H1 (cell line): Measurements from ENCODE around the gene EIF4E1B. TPM values are rescaled to one million over a fixed set of nuclear protein-coding genes. Genes with fewer than 3 reads are reported as not detected.

Source experiments
- CTCF ChIA-PET: fragments of 300-600 bp; sonication (Branson Sonifier 250); formaldehyde crosslinking; loops from one replicate; lab custom pipeline; 2021; ENCODE audit not compliant: partially characterized antibody; lab: Charles Lee
- POLR2A ChIA-PET: fragments of 300-600 bp; sonication (Branson Sonifier 250); formaldehyde crosslinking; loops from one replicate; lab custom pipeline; 2021; ENCODE audit warnings: inconsistent platforms; ENCODE audit not compliant: partially characterized antibody; lab: Charles Lee
- DNase-seq, 2 experiments: peaks; one replicate each; pipeline versions ENCODE4 v3.0.0 to v3.0.0-alpha.2; 2010 to 2022; ENCODE audit warnings: low spot score in 2 of 2, low read depth in 1 of 2, mixed read lengths in 1 of 2
- FAIRE-seq: peaks from 2 replicates; lab custom pipeline; 2011; peaks lifted over from hg19 to GRCh38; lab: Jason Lieb, UNC
- H2AFZ ChIP-seq: 2 replicates; pipeline ENCODE4 v1.8.1; 2012; ENCODE audit warnings: low read length, inconsistent platforms
- H2AK5ac ChIP-seq: 2 replicates; pipeline ENCODE4 v1.6.1; 2013; ENCODE audit warnings: low read depth, low read length
- H2BK120ac ChIP-seq: replicated peaks from 2 replicates; pipeline ENCODE3; 2013; ENCODE audit warnings: low read depth, low read length, inconsistent platforms
- H2BK12ac ChIP-seq: 2 replicates; pipeline ENCODE4 v1.6.1; 2013; ENCODE audit warnings: low read depth, low read length
- H2BK15ac ChIP-seq: 2 replicates; pipeline ENCODE4 v1.6.1; 2013; ENCODE audit warnings: low read length
- H2BK20ac ChIP-seq: 2 replicates; pipeline ENCODE4 v1.6.1; 2013; ENCODE audit warnings: low read length
- H2BK5ac ChIP-seq: 2 replicates; pipeline ENCODE4 v1.6.1; 2013; ENCODE audit warnings: low read depth, low read length
- H3K14ac ChIP-seq: 2 replicates; pipeline ENCODE4 v1.6.1; 2013; ENCODE audit warnings: inconsistent platforms; ENCODE audit not compliant: insufficient read length
- H3K18ac ChIP-seq: 2 replicates; pipeline ENCODE4 v1.6.1; 2013; ENCODE audit warnings: low read length; ENCODE audit errors: extremely low read depth
- H3K23ac ChIP-seq: 2 replicates; pipeline ENCODE4 v1.6.1; 2013; ENCODE audit warnings: inconsistent platforms; ENCODE audit not compliant: insufficient read length
- H3K23me2 ChIP-seq: 2 replicates; pipeline ENCODE4 v1.6.1; 2013; ENCODE audit warnings: low read depth, low read length
- H3K27ac ChIP-seq: 2 replicates; pipeline ENCODE4 v1.6.1; 2011; ENCODE audit warnings: low read depth, low read length, inconsistent platforms
- H3K27me3 ChIP-seq, 4 experiments: replicated peaks in 1 of 4; 1 replicate in 1 of 4; 2 replicates in 3 of 4; pipeline versions ENCODE4 v1.6.1 to v1.8.1; 2011 to 2013; ENCODE audit warnings: low read length in 3 of 4, mild to moderate bottlenecking in 3 of 4, inconsistent platforms in 2 of 4, mixed read lengths in 2 of 4, moderate library complexity in 1 of 4; ENCODE audit not compliant: control insufficient read depth in 3 of 4, insufficient read depth in 3 of 4; ENCODE audit errors: extremely low read depth in 1 of 4
- H3K36me3 ChIP-seq, 4 experiments: 2 replicates each; pipeline versions ENCODE4 v1.6.1 to v1.8.1; 2011 to 2013; ENCODE audit warnings: mild to moderate bottlenecking in 4 of 4, low read length in 3 of 4, moderate library complexity in 2 of 4, control low read depth in 1 of 4, inconsistent platforms in 1 of 4; ENCODE audit not compliant: insufficient read depth in 4 of 4, control insufficient read depth in 2 of 4
- H3K4ac ChIP-seq: replicated peaks from 2 replicates; pipeline ENCODE3; 2013; ENCODE audit warnings: low read length, low read depth, mixed read lengths, inconsistent platforms; ENCODE audit not compliant: insufficient read length
- H3K4me1 ChIP-seq, 4 experiments: replicated peaks in 1 of 4; 1 replicate in 1 of 4; 2 replicates in 3 of 4; pipeline versions ENCODE4 v1.6.1 to v1.8.1; 2011 to 2013; ENCODE audit warnings: low read length in 3 of 4, inconsistent platforms in 2 of 4, mixed read lengths in 1 of 4; ENCODE audit not compliant: insufficient read depth in 4 of 4, control insufficient read depth in 3 of 4
- H3K4me2 ChIP-seq, 2 experiments: 2 replicates each; pipeline versions ENCODE4 v1.6.1 to v1.8.1; 2011 to 2013; ENCODE audit warnings: low read depth in 2 of 2, low read length in 2 of 2, control low read depth in 1 of 2, inconsistent platforms in 1 of 2, mild to moderate bottlenecking in 1 of 2; ENCODE audit not compliant: insufficient read depth in 1 of 2
- H3K4me3 ChIP-seq, 4 experiments: fragments of 200-600, 300-600 bp in 1 of 4; sonication (generic), shearing (Covaris generic), sonication (Bioruptor Twin) in 1 of 4; 2 replicates each; pipeline versions ENCODE4 v1.5.1 to v1.8.1; 2011 to 2016; ENCODE audit warnings: low read length in 4 of 4, low read depth in 3 of 4, control low read depth in 2 of 4, inconsistent platforms in 2 of 4, mild to moderate bottlenecking in 2 of 4, mixed read lengths in 1 of 4, moderate library complexity in 1 of 4; ENCODE audit not compliant: insufficient read depth in 2 of 4; ENCODE audit errors: extremely low read depth in 1 of 4
- H3K56ac ChIP-seq: replicated peaks from 2 replicates; pipeline ENCODE3; 2013; ENCODE audit warnings: low read depth, mild to moderate bottlenecking, mixed read lengths, low read length, inconsistent platforms; ENCODE audit not compliant: insufficient read length
- H3K79me1 ChIP-seq: 2 replicates; pipeline ENCODE4 v1.6.1; 2013; ENCODE audit warnings: low read depth, low read length, control low read depth
- H3K79me2 ChIP-seq, 2 experiments: 2 replicates each; pipeline versions ENCODE4 v1.6.1 to v1.8.1; 2012 to 2013; ENCODE audit warnings: low read length in 2 of 2, mild to moderate bottlenecking in 2 of 2, inconsistent platforms in 1 of 2; ENCODE audit not compliant: insufficient read depth in 2 of 2, control insufficient read depth in 1 of 2
- H3K9ac ChIP-seq, 4 experiments: replicated peaks in 1 of 4; 1 replicate in 1 of 4; 2 replicates in 3 of 4; pipeline versions ENCODE4 v1.6.1 to v1.8.1; 2011 to 2013; ENCODE audit warnings: low read depth in 3 of 4, low read length in 3 of 4, control low read depth in 2 of 4, mild to moderate bottlenecking in 2 of 4, moderate library complexity in 2 of 4, inconsistent platforms in 1 of 4; ENCODE audit errors: extremely low read depth in 1 of 4
- H3K9me3 ChIP-seq, 2 experiments: 2 replicates each; pipeline versions ENCODE4 v1.6.1 to v1.8.1; 2012 to 2013; ENCODE audit warnings: mild to moderate bottlenecking in 2 of 2, moderate library complexity in 2 of 2, control low read depth in 1 of 2, inconsistent platforms in 1 of 2, low read depth in 1 of 2, low read length in 1 of 2, mixed read lengths in 1 of 2; ENCODE audit not compliant: insufficient read depth in 2 of 2
- H4K20me1 ChIP-seq, 2 experiments: replicated peaks in 1 of 2; 2 replicates each; pipeline versions ENCODE3 to v1.8.1; 2011 to 2013; ENCODE audit warnings: inconsistent platforms in 2 of 2, low read length in 2 of 2, mild to moderate bottlenecking in 1 of 2; ENCODE audit not compliant: insufficient read depth in 2 of 2, control insufficient read depth in 1 of 2
- H4K5ac ChIP-seq: 2 replicates; pipeline ENCODE4 v1.6.1; 2013; ENCODE audit warnings: low read length, low read depth, mixed read lengths, inconsistent platforms; ENCODE audit not compliant: insufficient read length
- H4K8ac ChIP-seq: 2 replicates; pipeline ENCODE4 v1.8.0; 2013; ENCODE audit warnings: mild to moderate bottlenecking, moderate library complexity, low read length, inconsistent platforms; ENCODE audit not compliant: insufficient read depth; ENCODE audit errors: extremely low read depth
- H4K91ac ChIP-seq: replicated peaks from 2 replicates; pipeline ENCODE3; 2013; ENCODE audit warnings: low read length, mixed read lengths, inconsistent platforms; ENCODE audit not compliant: insufficient read length
- BACH1 ChIP-seq: IDR thresholded peaks from 2 replicates; pipeline ENCODE4 v1.6.1; 2012; ENCODE audit warnings: low read length, improper control_type of control experiment
- EP300 ChIP-seq, 2 experiments: IDR thresholded peaks; 1 replicate in 1 of 2; 2 replicates in 1 of 2; pipeline ENCODE4 v1.6.1; 2011 to 2012; ENCODE audit warnings: low read depth in 2 of 2, low read length in 2 of 2, mild to moderate bottlenecking in 2 of 2, borderline replicate concordance in 1 of 2, inconsistent platforms in 1 of 2, moderate library complexity in 1 of 2
- GTF2F1 ChIP-seq: IDR thresholded peaks from 2 replicates; pipeline ENCODE4 v1.6.1; 2012; ENCODE audit warnings: low read depth, low read length, improper control_type of control experiment, borderline replicate concordance
- JUN ChIP-seq: IDR thresholded peaks from 2 replicates; pipeline ENCODE4 v1.6.1; 2011; ENCODE audit warnings: low read depth, mild to moderate bottlenecking, improper control_type of control experiment, low read length
- RBBP5 ChIP-seq: IDR thresholded peaks from 2 replicates; pipeline ENCODE4 v1.7.1; 2012; ENCODE audit warnings: low read depth, mild to moderate bottlenecking, inconsistent platforms, low read length, moderate library complexity, borderline replicate concordance
- SIX5 ChIP-seq: IDR thresholded peaks from 2 replicates; pipeline ENCODE4 v1.6.1; 2011; ENCODE audit warnings: mild to moderate bottlenecking, low read depth, low read length
- SRF ChIP-seq: IDR thresholded peaks from 2 replicates; pipeline ENCODE4 v1.6.1; 2011; ENCODE audit warnings: mild to moderate bottlenecking, low read depth, low read length, moderate library complexity
- TAF1 ChIP-seq: IDR thresholded peaks from 2 replicates; pipeline ENCODE4 v1.6.1; 2011; ENCODE audit warnings: mild to moderate bottlenecking, low read depth, low read length
- TBP ChIP-seq: IDR thresholded peaks from 2 replicates; pipeline ENCODE4 v1.6.1; 2011; ENCODE audit warnings: low read depth, low read length, improper control_type of control experiment
- TEAD4 ChIP-seq: IDR thresholded peaks from 2 replicates; pipeline ENCODE4 v1.6.1; 2012; ENCODE audit warnings: low read depth, low read length, inconsistent platforms, mixed read lengths
- WGBS, 2 experiments: shearing (Covaris generic) in 1 of 2; methylation state at CpG; one replicate each; pipeline versions ENCODE4 v1.1.6 to v1.1.7; 2013 to 2015; ENCODE audit warnings: low lambda C conversion rate in 2 of 2, mixed read lengths in 2 of 2, inconsistent platforms in 1 of 2, low coverage in 1 of 2, missing lambda C conversion rate in 1 of 2; ENCODE audit not compliant: insufficient replicate concordance in 2 of 2, insufficient coverage in 1 of 2, insufficient read length in 1 of 2; ENCODE audit errors: extremely low coverage in 1 of 2, missing lambda C conversion rate in 1 of 2; 5-methylcytosine and 5-hydroxymethylcytosine counted together
- polyA plus RNA-seq, 7 experiments: library from polyadenylated mRNA; depleted of rRNA in 3 of 7; stranded (reverse) in 5 of 7; unstranded in 2 of 7; fragments of >200 nt in 5 of 7; fragments of 200-250 nt in 2 of 7; gene quantifications; 1 replicate in 5 of 7; 2 replicates in 1 of 7; 4 replicates in 1 of 7; pipeline versions ENCODE4 v1.2.1 to v1.2.3, GENCODE V29; 2011 to 2013; ENCODE audit warnings: missing spikeins in 2 of 7, mixed read lengths in 2 of 7
- total RNA-seq: library from RNA; stranded (reverse); fragmentation: NEBNext Ultra II Directional; extraction: Animal tissue kit (Norgen Biotek cat#: 25700); gene quantifications from 2 replicates; pipeline ENCODE4 v1.2.1, GENCODE V29; 2021
- TF ChIP-seq, protein P1 (sequence below), 3 experiments: IDR thresholded peaks; 1 replicate in 2 of 3; 2 replicates in 1 of 3; pipeline versions ENCODE4 v1.5.1 to v1.6.1; 2011; ENCODE audit warnings: low read length in 3 of 3, mild to moderate bottlenecking in 3 of 3, inconsistent platforms in 2 of 3, low read depth in 1 of 3, moderate library complexity in 1 of 3; ENCODE audit not compliant: insufficient read depth in 1 of 3; ENCODE audit errors: control extremely low read depth in 1 of 3

Gene EIF4E1B
- total and polyA plus RNA-seq, 2 of the 8 experiments (the other 6 are each of a cell fraction or from before 2014, with no cell fraction given): 0.97 to 1.3 TPM

DNA sequence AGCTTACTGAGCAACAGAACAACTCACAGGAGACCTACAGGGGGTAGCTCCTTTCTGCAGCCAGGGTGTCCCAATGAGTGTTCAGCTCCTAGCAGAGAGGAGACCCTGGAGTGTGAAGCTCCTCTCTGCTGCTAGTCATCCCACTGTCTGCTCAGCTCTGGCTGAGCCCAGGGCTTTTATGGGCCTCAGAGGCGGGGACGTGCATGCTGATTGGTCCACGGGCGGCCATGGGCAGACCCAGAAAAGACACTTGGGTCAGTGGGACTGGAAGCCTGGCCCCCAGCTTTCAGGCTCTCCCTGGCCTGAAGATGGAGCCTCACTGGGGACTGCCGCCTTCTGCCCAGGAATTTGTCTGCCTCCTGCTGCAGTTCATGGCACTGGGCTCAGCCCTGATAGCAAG lies 57.4 kb downstream of the EIF4E1B start:
- H3K27ac ChIP-seq: no peak overlapping the region
- DNase-seq: peak in 1 of 2 experiments; percentile 21
- no peak overlapping the region for H4K8ac ChIP-seq
- H2BK5ac ChIP-seq: peak overlapping the region; percentile 36; the same call in 1 of the 2 replicates
- H2BK120ac ChIP-seq: no peak overlapping the region
- H4K5ac ChIP-seq: peak overlapping the region; percentile 4
- 0 out of 2 replicates have a peak overlapping the region, but pooled peaks have one; percentile 26 for H3K18ac ChIP-seq
- H4K20me1 ChIP-seq: no peaks in the 10 kb centered on the region
- H4K91ac ChIP-seq: no peak overlapping the region
- H3K79me2 ChIP-seq: no peaks in the 10 kb centered on the region
- no peaks in the 10 kb centered on the region for H3K27me3 ChIP-seq
- no peaks in the 10 kb centered on the region; the same call in 1 of the 2 replicates for H3K23me2 ChIP-seq
- no peaks in the 10 kb centered on the region for H3K36me3 ChIP-seq
- ChIA-PET CTCF (interaction anchor here (1.1 to 32.2 kb wide), 5 partner anchors 12 to 210 kb away, joined by 3 to 859 read pairs (median 8); no protein-coding TSS in a partner anchor), POLR2A (interaction anchor here (0.7 to 2.9 kb wide), 13 partner anchors 9 to 294 kb away, joined by 3 to 14 read pairs (median 4); no protein-coding TSS in a partner anchor)
- no peaks in the 10 kb centered on the region for H3K79me1 ChIP-seq
- 47% methylated on average over 5 of the region's 5 CpGs; no CpG with 5 or more reads in 1 of the 2 experiments for WGBS, 2 experiments
- peak overlapping the region; percentile 8 to 45; a peak in 3 of 4 replicates for H3K4me2 ChIP-seq
- H2AFZ ChIP-seq: no peak overlapping the region
- no peaks in the 10 kb centered on the region for H3K9me3 ChIP-seq
- no peak overlapping the region for H3K9ac ChIP-seq
- H2BK12ac ChIP-seq: peak overlapping the region; percentile 71; the same call in 1 of the 2 replicates
- peaks cover 7 to 17% (median 11%) of the 10 kb centered on the region in 4 experiments; a peak in 6 of 7 replicates for H3K4me1 ChIP-seq
- no peak overlapping the region for H3K14ac ChIP-seq
- peak overlapping the region; percentile 76; the same call in 1 of the 2 replicates for H2BK15ac ChIP-seq
- peak; percentile 63 for FAIRE-seq
- H2BK20ac ChIP-seq: peak overlapping the region; percentile 17; the same call in 1 of the 2 replicates
- no peak overlapping the region for H3K56ac ChIP-seq
- no peak overlapping the region for H2AK5ac ChIP-seq
- no peak overlapping the region for H3K23ac ChIP-seq
- H3K4ac ChIP-seq: no peak overlapping the region
- H3K4me3 ChIP-seq: no peak overlapping the region
- no peak for TF ChIP-seq JUN
- no peak for TF ChIP-seq EP300 (IDR thresholded peaks at IDR 0.05; ENCODE audit: borderline replicate concordance in 1 of 2, low read depth in 2 of 2, low read length in 2 of 2)
- TF ChIP-seq GTF2F1: no peak
- no peak for TF ChIP-seq SIX5
- peak; percentile 73 for TF ChIP-seq TAF1
- TF ChIP-seq TBP: peak; percentile 89
- TF ChIP-seq TEAD4: peak; percentile 49
- TF ChIP-seq, protein P1, sequence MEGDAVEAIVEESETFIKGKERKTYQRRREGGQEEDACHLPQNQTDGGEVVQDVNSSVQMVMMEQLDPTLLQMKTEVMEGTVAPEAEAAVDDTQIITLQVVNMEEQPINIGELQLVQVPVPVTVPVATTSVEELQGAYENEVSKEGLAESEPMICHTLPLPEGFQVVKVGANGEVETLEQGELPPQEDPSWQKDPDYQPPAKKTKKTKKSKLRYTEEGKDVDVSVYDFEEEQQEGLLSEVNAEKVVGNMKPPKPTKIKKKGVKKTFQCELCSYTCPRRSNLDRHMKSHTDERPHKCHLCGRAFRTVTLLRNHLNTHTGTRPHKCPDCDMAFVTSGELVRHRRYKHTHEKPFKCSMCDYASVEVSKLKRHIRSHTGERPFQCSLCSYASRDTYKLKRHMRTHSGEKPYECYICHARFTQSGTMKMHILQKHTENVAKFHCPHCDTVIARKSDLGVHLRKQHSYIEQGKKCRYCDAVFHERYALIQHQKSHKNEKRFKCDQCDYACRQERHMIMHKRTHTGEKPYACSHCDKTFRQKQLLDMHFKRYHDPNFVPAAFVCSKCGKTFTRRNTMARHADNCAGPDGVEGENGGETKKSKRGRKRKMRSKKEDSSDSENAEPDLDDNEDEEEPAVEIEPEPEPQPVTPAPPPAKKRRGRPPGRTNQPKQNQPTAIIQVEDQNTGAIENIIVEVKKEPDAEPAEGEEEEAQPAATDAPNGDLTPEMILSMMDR (IDR thresholded peaks at IDR 0.05; ENCODE audit: control extremely low read depth in 1 of 3, insufficient read depth in 1 of 3, low read depth in 1 of 3, low read length in 3 of 3): no peak
- no peak for TF ChIP-seq SRF
- no peak for TF ChIP-seq BACH1
- TF ChIP-seq RBBP5: peak; percentile 40; the same call in 1 of the 2 replicates
